Measurements from ENCODE around the gene ZNF668. TPM values are rescaled to one million over a fixed set of nuclear protein-coding genes. Genes with fewer than 3 reads are reported as not detected.

The ZNF668 gene
- total and polyA plus RNA-seq, 4 donors: 0.92 to 4.8 (median 3.9) TPM

- TF ChIP-seq EGR1 (IDR thresholded peaks at IDR 0.05; ENCODE audit: low read depth in 2 of 2): no peak
- no peak for TF ChIP-seq ZBTB33 (IDR thresholded peaks at IDR 0.05)
- no peak for TF ChIP-seq REST (IDR thresholded peaks at IDR 0.05)
- TF ChIP-seq FOXA2 (IDR thresholded peaks at IDR 0.05): no peak
- TF ChIP-seq YY1 (IDR thresholded peaks at IDR 0.05): no peak
- no peak for TF ChIP-seq HNF4G (IDR thresholded peaks at IDR 0.05)
- TF ChIP-seq ATF3 (IDR thresholded peaks at IDR 0.05): no peak
- no peak for TF ChIP-seq TAF1 (conservative IDR thresholded peaks at IDR 0.05)
- TF ChIP-seq FOXA1 (IDR thresholded peaks at IDR 0.05): no peak
- no peak for TF ChIP-seq RXRA (IDR thresholded peaks at IDR 0.05)
- no peak for TF ChIP-seq NR2F2 (IDR thresholded peaks at IDR 0.05)
- no peak for TF ChIP-seq MAX (IDR thresholded peaks at IDR 0.05)
- TF ChIP-seq SP1 (IDR thresholded peaks at IDR 0.05): no peak
- TF ChIP-seq GABPA (IDR thresholded peaks at IDR 0.05 in 1 of 2, conservative IDR thresholded peaks at IDR 0.05 in 1 of 2): no peak
- TF ChIP-seq CTCF (IDR thresholded peaks at IDR 0.05; ENCODE audit: low read depth, low read length, missing input control): no peak
- no peak for TF ChIP-seq HNF4A (conservative IDR thresholded peaks at IDR 0.05)
- TF ChIP-seq RAD21 (IDR thresholded peaks at IDR 0.05): no peak
- no peak for TF ChIP-seq JUND (IDR thresholded peaks at IDR 0.05)
- Histone ChIP-seq H3K27me3 (ENCODE audit: control insufficient read depth in 4 of 4, insufficient read depth in 4 of 4, low read length in 3 of 4) (no peaks in the 10 kb centered on the region), H3K9me3 (ENCODE audit: control insufficient read depth in 4 of 4, low read length in 3 of 4) (no peaks in the 10 kb centered on the region), H3K36me3 (ENCODE audit: control insufficient read depth in 4 of 4, insufficient read depth in 3 of 4, low read depth in 1 of 4, low read length in 3 of 4) (peaks cover 20 to 44% (median 26%) of the 10 kb centered on the region in 4 donors), H3K4me1 (ENCODE audit: control insufficient read depth in 4 of 4, insufficient read depth in 4 of 4, low read length in 3 of 4) (peaks cover 0 to 6% (median 0%) of the 10 kb centered on the region in 4 donors), H3K27ac (ENCODE audit: low read depth in 1 of 2, low read length in 2 of 2) (no peak overlapping the region), H3K9ac (ENCODE audit: low read depth in 1 of 2, low read length in 2 of 2) (no peak overlapping the region), H3K4me3 (ENCODE audit: low read depth in 1 of 3, low read length in 3 of 3) (no peak overlapping the region)
- no peak for DNase-seq (ENCODE audit: low spot score)
- 93% methylated on average over 10 of the region's 10 CpGs for WGBS
Observed at GRCh38 chr16:31042866-31043265, 31.2 kb downstream of the ZNF668 start.

Data from liver (tissue), 9 donors.